CD4-positive, alpha-beta T cell treated with Interleukin-2 at 100 ng/mL for 4 hours (primary cell): Measurements from ENCODE around the gene KCNK6.

Source experiments
- DNase-seq: peaks from one replicate; pipeline ENCODE4 v3.0.0-alpha.2; 2020; ENCODE audit warnings: low spot score

The KCNK6 gene

GRCh38 chr19:38298821-38299680 is 20.6 kb upstream of the KCNK6 start:
- DNase-seq = no peak

GRCh38 chr19:38303517-38304351 is 15.9 kb upstream of the KCNK6 start, which contains the start of gene C19orf33:
C19orf33 (plus strand) TSS chr19:38304251; CDS start chr19:38304262, 11 bp downstream.
- no peak for DNase-seq

- no peak for DNase-seq
Measured at GRCh38 chr19:38304352-38304865, 15.2 kb upstream of the KCNK6 start.

GRCh38 chr19:38304866-38305429 is 14.7 kb upstream of the KCNK6 start:
- no peak for DNase-seq

GRCh38 chr19:38306236-38306635 is 13.4 kb upstream of the KCNK6 start:
- DNase-seq = no peak

GRCh38 chr19:38307076-38307475 is 12.6 kb upstream of the KCNK6 start:
- no peak for DNase-seq

- no peak for DNase-seq
Measured at GRCh38 chr19:38307597-38307996, 12.0 kb upstream of the KCNK6 start.

GRCh38 chr19:38308006-38308766 is 11.5 kb upstream of the KCNK6 start:
- no peak for DNase-seq

GRCh38 chr19:38308926-38309614 is 10.6 kb upstream of the KCNK6 start:
- no peak for DNase-seq

- DNase-seq = no peak
Measured at GRCh38 chr19:38309615-38310278, 9.9 kb upstream of the KCNK6 start.

- DNase-seq = no peak
Measured at GRCh38 chr19:38310279-38310670, 9.4 kb upstream of the KCNK6 start.

GRCh38 chr19:38310986-38311385 is 8.7 kb upstream of the KCNK6 start:
- no peak for DNase-seq

- peak; percentile 96 for DNase-seq
Measured at GRCh38 chr19:38315657-38316476, 3.8 kb upstream of the KCNK6 start, which contains the start of gene YIF1B. YIF1B (minus strand) TSS chr19:38315947; CDS start chr19:38315917, 30 bp downstream.

- DNase-seq = peak; percentile 37
Measured at GRCh38 chr19:38316477-38317067, 3.1 kb upstream of the KCNK6 start.

- peak; percentile 40 for DNase-seq
Measured at GRCh38 chr19:38317104-38317612, 2.5 kb upstream of the KCNK6 start.

GRCh38 chr19:38318660-38319059 is 985 bp upstream of the KCNK6 start:
- DNase-seq = no peak

GRCh38 chr19:38320969-38321339 is 1.3 kb downstream of the KCNK6 start:
- no peak for DNase-seq

- no peak for DNase-seq
Measured at GRCh38 chr19:38321646-38322196, 2.1 kb downstream of the KCNK6 start.

GRCh38 chr19:38323291-38323690 is 3.6 kb downstream of the KCNK6 start:
- no peak for DNase-seq
